T-helper 1 cell treated with Interleukin-12 subunit alpha and Interleukin-12 subunit beta and Interleukin-4 antibody, amounts not matched to agents 30 μg/mL and 1 μg/mL, for 36 hours (primary cell): Measurements from ENCODE around the gene OST4.
"Not testable (repeated sequence)": the region's sequence is repeated elsewhere in the genome, so short reads cannot be mapped to it uniquely, and the experiment has no call there.

ENCODE experiments used
- H3K27ac Mint-ChIP-seq: one replicate; pipeline ENCODE4 v1.8.0; 2021; ENCODE audit warnings: mild to moderate bottlenecking, mixed read lengths
- H3K27me3 Mint-ChIP-seq: one replicate; pipeline ENCODE4 v1.8.0; 2021; ENCODE audit warnings: low read depth, mixed read lengths
- H3K36me3 Mint-ChIP-seq: one replicate; pipeline ENCODE4 v1.8.0; 2021; ENCODE audit warnings: low read depth, mixed read lengths
- H3K4me1 Mint-ChIP-seq: one replicate; pipeline ENCODE4 v1.8.0; 2021; ENCODE audit warnings: low read depth, mixed read lengths
- H3K4me3 Mint-ChIP-seq: one replicate; pipeline ENCODE4 v1.8.0; 2021; ENCODE audit warnings: mild to moderate bottlenecking, moderate library complexity, mixed read lengths
- H3K9me3 Mint-ChIP-seq: one replicate; pipeline ENCODE4 v1.8.0; 2021; ENCODE audit warnings: mixed read lengths

OST4 gene

DNA sequence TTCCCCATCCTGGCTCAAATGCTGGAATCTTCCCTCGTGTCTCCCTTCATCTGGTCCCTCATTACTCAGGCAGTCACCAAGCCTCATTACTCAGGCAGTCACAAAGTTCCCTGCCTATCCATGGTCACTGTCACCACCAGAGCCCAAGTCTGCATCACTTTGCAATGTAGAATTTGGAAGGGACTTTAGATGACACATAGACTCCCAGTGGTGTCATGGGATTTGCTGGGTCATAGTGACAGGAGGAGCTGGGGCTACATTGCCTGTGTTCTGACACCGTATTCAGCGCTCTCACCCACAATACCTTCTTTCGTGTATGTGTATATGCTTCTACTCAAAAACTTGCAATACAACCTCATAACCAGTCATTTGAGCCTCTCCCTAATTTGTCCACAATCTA is 4.9 kb upstream of the OST4 start:
- peak overlapping the region; percentile 88 for H3K27ac Mint-ChIP-seq
- H3K4me3 Mint-ChIP-seq, result peak overlapping the region; percentile 49
- H3K9me3 Mint-ChIP-seq, result no peaks in the 10 kb centered on the region
- no peaks in the 10 kb centered on the region for H3K27me3 Mint-ChIP-seq
- H3K4me1 Mint-ChIP-seq, result peaks cover 57% of the 10 kb centered on the region
- H3K36me3 Mint-ChIP-seq, result peaks cover 4% of the 10 kb centered on the region

DNA sequence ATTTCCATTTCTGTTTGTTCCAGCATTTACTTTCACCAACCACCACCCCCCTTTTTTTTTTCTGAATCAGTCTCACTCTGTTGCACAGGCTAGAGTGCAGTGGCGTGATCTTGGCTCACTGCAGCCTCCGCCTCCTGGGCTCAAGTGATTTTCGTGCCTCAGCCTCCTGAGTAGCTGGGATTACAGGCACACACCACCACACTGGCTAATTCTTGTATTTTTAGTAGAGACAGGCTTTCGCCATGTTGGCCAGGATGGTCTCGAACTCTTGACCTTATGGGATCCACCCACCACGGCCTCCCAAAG is 4.1 kb upstream of the OST4 start:
- not testable (repeated sequence) for H3K9me3 Mint-ChIP-seq, H3K4me3 Mint-ChIP-seq, H3K36me3 Mint-ChIP-seq, H3K27me3 Mint-ChIP-seq
- Mint-ChIP-seq H3K4me1 (peaks cover 53% of the 10 kb centered on the region), H3K27ac (peak overlapping the region; percentile 85)

DNA sequence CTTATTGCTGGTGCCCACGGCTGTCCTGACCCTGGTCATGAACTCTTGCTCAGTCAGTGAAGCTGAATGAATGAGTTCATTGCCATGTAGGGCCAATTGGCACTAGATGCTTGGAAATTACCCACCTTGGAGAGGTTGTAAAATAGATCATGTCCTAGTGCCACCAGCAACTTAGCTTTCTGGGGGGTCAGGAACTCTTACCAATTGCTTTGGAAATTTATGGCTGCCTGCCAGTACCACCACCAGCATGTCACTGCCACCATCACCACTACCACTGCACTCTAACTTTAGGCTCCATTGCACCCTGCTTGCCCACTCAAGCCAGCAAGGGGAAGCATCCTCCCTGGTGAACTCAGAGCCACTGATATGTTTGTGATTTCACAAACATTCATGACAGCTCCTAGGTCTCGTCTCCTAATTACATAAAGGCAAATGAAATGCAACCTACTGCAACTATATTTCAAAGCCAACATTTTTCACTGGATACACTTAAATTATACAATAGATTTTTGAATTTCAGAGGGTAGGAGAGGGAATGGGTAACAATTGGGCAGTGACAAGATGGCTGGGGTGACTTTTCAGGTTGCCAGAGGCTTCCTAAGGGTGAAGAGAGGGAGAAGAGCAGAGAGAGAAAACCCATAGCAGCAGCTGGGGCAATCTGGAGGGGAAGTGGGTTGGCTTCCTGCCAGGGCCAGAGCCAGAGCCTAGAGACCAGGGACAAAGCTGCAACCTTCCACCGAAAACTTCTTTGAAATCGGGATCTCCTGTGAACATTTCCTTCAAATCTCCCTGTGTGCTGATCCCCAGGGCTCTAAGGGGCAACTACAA is 3.5 kb upstream of the OST4 start:
- no peaks in the 10 kb centered on the region for H3K9me3 Mint-ChIP-seq
- peaks cover 54% of the 10 kb centered on the region for H3K4me1 Mint-ChIP-seq
- peaks cover 12% of the 10 kb centered on the region for H3K36me3 Mint-ChIP-seq
- peak overlapping the region; percentile 41 for H3K4me3 Mint-ChIP-seq
- peak overlapping the region; percentile 85 for H3K27ac Mint-ChIP-seq
- H3K27me3 Mint-ChIP-seq, result no peaks in the 10 kb centered on the region

DNA sequence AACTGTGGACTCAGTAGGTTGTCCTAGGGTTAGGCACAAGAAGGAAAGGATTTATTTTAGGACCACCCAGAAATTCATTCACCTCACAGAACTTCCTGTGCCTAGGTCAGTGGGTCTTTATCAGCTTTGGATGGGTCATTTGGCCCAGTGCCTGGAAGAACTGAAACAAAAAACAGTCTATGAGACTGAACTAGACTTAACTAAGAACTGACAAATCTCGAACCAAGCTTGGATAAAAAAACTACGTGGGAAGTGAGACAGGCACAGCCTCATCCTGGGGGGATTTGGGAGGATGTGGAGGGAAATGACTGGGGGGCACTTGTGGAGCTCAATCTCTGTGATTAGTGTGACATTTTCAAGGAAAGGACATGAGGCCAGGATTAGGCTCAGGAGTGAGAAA is 2.3 kb upstream of the OST4 start:
- Mint-ChIP-seq H3K27ac (peak overlapping the region; percentile 74), H3K4me3 (no peak overlapping the region), H3K36me3 (peaks cover 24% of the 10 kb centered on the region), H3K9me3 (no peaks in the 10 kb centered on the region), H3K27me3 (no peaks in the 10 kb centered on the region), H3K4me1 (peaks cover 64% of the 10 kb centered on the region)

DNA sequence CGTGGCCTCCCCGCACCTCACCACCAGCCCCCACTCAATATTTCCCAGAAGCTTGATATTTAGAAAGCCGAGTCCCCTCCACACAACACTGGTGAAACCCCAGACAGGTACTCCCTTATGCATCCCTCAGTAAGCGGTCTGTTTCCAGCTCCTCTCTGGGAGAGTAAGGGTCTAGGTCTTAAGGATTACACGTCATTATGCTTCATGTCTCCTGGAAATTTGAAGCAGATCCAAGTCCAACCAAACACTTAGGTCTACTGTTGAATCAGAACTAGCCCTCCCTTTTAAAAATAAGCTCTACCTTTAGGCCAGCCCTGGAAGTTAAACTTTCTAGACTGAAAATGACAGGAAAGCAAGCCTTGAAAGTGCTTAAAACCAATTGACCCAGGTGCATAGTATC is 1.5 kb upstream of the OST4 start:
- H3K9me3 Mint-ChIP-seq, result no peaks in the 10 kb centered on the region
- no peaks in the 10 kb centered on the region for H3K27me3 Mint-ChIP-seq
- peak overlapping the region; percentile 83 for H3K4me3 Mint-ChIP-seq
- peaks cover 32% of the 10 kb centered on the region for H3K36me3 Mint-ChIP-seq
- H3K4me1 Mint-ChIP-seq, result peaks cover 66% of the 10 kb centered on the region
- peak overlapping the region; percentile 88 for H3K27ac Mint-ChIP-seq

DNA sequence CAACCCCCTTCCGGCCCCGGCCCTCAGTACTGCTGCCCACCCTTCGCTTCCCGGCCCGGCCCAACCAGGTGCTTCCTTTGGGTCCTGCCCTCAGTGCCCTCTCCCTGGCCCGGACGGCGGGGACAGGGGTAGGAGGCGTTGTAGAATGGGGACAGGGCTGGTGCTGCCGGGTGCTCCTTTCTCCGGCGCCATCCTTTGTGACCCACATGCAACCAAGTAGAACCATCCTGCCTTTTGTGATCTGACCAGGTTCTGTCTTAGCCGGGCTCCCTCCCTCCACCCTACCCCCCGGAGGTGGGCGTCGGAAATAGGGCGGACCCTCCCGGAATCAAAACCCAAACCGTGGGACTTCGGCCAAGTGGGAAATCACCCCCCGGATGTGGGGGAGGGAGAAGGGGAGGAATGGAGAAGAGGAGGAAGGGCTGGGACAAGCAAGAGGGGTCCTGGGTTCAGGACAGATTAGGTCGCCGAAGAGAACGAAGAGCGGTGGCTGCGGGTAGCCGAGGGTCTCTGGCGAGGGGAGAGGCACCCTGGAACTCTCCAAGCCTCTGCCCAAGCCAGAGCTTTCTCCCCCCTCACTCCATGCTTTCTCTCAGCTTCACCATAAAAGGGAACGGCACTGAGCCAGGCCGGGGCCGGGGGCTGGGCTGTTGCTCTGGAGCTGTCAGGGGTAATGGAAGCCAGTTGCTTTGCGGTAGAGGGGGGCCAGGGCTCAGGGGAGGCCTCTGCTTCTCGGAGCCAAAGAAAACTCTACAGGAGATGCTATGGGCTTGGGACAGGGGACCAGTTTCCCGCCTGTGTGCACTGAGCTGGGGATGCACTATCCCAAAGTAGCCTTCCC is 756 bp upstream of the OST4 start:
- Mint-ChIP-seq H3K36me3 (peaks cover 35% of the 10 kb centered on the region), H3K4me3 (peak overlapping the region; percentile 83), H3K4me1 (peaks cover 66% of the 10 kb centered on the region)

DNA sequence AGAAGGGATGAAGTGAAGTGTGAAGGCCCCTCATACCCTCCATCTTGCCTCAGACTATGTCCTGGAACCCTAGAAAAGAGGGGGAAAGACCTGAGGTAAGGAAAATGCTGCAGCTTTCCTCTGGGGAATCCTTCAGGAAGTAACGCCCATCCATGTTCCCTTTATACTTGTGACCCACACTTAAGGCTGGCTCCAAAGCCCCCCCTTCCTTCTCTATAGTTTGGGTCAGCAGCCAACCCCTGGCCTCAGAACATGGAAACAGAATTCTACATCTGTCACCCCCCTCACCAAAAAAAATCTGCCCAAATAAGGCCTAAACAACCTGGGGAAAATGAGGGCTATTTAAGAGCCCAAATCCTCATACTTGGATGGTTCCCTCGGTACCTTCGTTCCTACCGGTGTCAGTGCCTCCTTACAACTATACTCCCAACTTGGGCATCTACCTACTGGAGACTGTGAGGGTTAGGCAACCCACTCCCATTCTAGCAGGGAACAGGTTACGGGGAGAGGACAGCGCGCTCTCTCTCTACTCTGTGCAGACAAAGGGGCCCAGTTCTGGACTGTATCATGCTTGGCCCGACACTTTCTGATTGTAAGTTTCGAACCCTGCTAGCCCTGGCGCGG is 689 bp downstream of the OST4 start:
- H3K4me3 Mint-ChIP-seq, result peak overlapping the region; percentile 98
- H3K27ac Mint-ChIP-seq, result peak overlapping the region; percentile 95
- H3K36me3 Mint-ChIP-seq, result peaks cover 38% of the 10 kb centered on the region
- H3K27me3 Mint-ChIP-seq, result no peaks in the 10 kb centered on the region
- no peaks in the 10 kb centered on the region for H3K9me3 Mint-ChIP-seq
- H3K4me1 Mint-ChIP-seq, result peaks cover 56% of the 10 kb centered on the region

More for the DNA sequence above, 756 bp upstream of the OST4 start:
- H3K9me3 Mint-ChIP-seq, result no peaks in the 10 kb centered on the region
- H3K27me3 Mint-ChIP-seq, result no peaks in the 10 kb centered on the region
- H3K27ac Mint-ChIP-seq, result peak overlapping the region; percentile 88

DNA sequence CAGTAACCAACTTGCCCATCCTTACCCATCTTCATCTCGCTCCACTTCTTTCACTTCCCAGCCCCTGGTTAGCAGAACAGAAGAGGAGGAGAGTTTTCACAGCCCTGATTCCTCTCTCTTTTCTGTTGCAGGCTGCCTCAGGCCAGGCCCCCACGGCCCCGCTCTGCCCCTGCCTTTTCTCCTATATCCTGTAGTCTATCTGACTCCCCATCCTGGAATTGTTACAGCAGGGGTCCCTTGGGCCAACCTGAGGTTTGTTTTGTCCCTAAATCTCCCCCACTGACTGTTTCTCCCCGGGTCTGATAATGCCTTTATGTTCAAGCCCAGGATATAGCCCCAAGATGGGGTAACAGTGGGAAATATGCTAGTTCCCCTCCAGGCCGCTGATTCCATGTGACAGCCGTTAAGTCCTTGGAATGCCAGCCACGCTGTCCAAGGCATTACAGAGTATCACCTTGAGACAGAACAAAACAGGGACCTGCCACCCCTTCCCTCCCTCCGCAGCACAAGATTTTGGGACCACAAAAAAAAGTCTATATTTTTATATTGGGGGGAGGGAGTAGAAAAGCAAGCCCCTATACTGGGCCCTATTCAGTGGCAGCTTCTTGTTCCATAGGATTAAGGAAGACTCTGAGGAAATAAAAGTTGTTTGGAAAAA is 1.4 kb downstream of the OST4 start:
- peak overlapping the region; percentile 98 for H3K4me3 Mint-ChIP-seq
- H3K36me3 Mint-ChIP-seq, result peaks cover 42% of the 10 kb centered on the region
- peaks cover 57% of the 10 kb centered on the region for H3K4me1 Mint-ChIP-seq
- no peaks in the 10 kb centered on the region for H3K27me3 Mint-ChIP-seq
- H3K27ac Mint-ChIP-seq, result peak overlapping the region; percentile 95
- H3K9me3 Mint-ChIP-seq, result no peaks in the 10 kb centered on the region

DNA sequence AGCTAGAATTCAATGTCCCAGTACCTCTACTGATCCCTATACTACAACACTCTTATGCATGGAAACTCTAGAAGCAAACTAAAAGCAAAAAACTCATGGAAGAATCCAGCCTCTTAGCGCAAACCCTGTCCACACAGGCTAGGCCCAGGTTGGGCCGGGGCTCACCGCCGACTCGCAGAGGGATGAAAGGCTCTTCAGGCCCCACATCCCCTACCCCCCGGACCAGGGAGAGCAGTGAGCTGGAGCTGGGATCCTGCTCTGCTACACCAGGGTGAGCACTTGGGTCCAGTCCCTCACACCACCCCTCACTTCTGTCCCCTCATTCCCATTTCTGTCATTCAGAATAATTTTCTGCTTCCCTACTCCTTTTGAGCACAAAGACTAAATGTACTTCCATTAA is 2.0 kb downstream of the OST4 start:
- H3K4me1 Mint-ChIP-seq, result peaks cover 50% of the 10 kb centered on the region
- peak overlapping the region; percentile 38 for H3K27ac Mint-ChIP-seq
- H3K27me3 Mint-ChIP-seq, result no peaks in the 10 kb centered on the region
- peaks cover 43% of the 10 kb centered on the region for H3K36me3 Mint-ChIP-seq
- H3K9me3 Mint-ChIP-seq, result no peaks in the 10 kb centered on the region
- H3K4me3 Mint-ChIP-seq, result peak overlapping the region; percentile 98

DNA sequence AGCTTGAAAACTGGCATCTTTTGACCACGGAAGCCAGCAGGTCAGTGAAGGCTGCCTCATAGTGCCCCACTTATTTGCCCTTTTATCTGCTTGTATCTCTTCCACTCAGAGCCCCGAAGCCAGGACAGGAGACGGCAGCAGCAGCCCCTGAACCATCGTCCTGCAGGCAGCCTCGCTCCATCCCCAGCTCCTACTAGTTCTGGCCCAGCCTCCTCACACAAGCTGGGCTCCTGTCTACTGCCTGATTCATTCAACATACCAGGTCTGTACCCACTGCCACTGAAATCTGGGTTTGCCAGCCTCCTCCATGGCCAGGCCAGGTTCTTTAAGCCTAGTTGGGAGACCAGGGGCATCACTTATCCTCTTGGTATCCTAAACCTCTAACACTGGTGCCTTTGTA is 4.1 kb downstream of the OST4 start:
- Mint-ChIP-seq H3K4me3 (no peak overlapping the region), H3K27me3 (no peaks in the 10 kb centered on the region), H3K27ac (no peak overlapping the region), H3K36me3 (peaks cover 53% of the 10 kb centered on the region), H3K9me3 (no peaks in the 10 kb centered on the region), H3K4me1 (peaks cover 39% of the 10 kb centered on the region)

DNA sequence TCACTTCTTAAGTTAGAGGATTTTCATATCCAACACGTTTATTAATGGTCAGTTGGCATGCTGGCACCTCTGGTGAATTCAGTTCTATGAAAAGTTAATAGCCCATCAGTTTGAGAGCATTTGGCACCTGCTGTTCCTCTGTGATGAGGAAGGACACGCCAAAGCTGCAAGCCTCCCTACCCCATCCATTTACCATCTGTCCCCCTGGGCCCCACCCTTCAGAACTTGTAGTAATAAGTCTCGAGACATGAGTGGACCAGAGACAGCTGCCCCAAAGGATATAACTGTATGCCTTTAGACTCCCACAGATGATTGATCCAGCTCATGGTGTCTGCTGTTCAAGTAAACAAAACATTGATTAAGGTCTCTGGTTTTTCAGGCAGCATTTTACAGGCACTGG is 6.3 kb downstream of the OST4 start:
- Mint-ChIP-seq H3K27me3 (no peaks in the 10 kb centered on the region), H3K4me3 (no peak overlapping the region), H3K27ac (no peak overlapping the region), H3K36me3 (peaks cover 53% of the 10 kb centered on the region), H3K9me3 (no peaks in the 10 kb centered on the region), H3K4me1 (peaks cover 28% of the 10 kb centered on the region)

DNA sequence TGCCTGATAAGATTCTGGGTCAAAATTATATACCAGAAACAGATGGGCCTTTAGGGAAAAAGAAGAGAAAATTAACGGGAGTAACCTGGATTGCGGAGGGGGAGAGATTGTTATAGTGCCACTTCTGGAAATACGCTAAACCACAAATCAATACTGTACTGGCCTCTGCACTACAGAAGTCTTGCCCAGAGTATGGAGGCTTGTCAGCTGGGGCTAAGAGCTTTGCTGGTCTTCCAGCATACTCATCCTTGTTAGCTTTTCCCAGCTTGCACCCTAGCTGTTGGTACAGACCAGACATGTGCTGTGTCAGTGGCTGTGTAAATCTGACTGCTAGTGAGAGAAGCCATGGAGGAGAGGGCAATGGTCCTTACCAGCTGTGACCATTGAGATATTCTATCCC is 11.1 kb downstream of the OST4 start:
- H3K4me3 Mint-ChIP-seq, result no peak overlapping the region
- no peaks in the 10 kb centered on the region for H3K27me3 Mint-ChIP-seq
- H3K27ac Mint-ChIP-seq, result no peak overlapping the region
- H3K9me3 Mint-ChIP-seq, result no peaks in the 10 kb centered on the region
- H3K36me3 Mint-ChIP-seq, result peaks cover 27% of the 10 kb centered on the region
- H3K4me1 Mint-ChIP-seq, result peaks cover 7% of the 10 kb centered on the region

DNA sequence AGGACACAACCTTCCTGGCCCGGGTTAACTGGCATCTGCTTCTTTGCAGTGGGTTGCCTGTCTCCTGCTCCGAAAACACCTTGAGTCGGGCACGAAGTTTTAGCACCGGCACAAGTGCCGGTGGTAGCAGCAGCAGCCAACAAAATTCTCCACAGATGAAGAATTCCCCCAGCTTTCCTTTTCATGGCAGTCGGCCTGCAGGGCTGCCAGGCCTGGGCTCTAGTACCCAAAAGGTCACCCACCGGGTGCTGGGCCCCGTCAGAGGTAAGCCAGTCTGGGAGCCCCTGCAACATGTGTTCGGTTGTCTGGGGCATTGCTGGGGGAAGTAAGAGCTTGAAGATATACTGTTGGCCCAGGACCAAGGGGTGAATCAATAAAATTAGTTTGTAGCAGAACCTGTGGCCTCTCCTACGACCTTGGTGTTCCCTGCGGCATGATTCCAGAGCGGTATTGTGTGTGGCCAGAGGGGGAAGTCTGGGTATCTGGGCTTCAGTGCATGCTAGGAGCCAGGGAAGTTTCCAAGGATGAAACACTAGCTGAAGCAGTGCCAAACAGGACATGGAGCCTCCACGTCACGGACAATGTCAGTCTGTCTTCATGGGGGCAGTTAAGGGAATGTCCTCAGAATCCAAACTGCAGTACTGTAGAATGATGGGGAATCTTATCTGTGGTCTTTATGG is 12.2 kb downstream of the OST4 start:
- Mint-ChIP-seq H3K4me1 (peaks cover 5% of the 10 kb centered on the region), H3K9me3 (no peaks in the 10 kb centered on the region), H3K27ac (no peak overlapping the region), H3K27me3 (no peaks in the 10 kb centered on the region), H3K4me3 (no peak overlapping the region), H3K36me3 (peaks cover 28% of the 10 kb centered on the region)

DNA sequence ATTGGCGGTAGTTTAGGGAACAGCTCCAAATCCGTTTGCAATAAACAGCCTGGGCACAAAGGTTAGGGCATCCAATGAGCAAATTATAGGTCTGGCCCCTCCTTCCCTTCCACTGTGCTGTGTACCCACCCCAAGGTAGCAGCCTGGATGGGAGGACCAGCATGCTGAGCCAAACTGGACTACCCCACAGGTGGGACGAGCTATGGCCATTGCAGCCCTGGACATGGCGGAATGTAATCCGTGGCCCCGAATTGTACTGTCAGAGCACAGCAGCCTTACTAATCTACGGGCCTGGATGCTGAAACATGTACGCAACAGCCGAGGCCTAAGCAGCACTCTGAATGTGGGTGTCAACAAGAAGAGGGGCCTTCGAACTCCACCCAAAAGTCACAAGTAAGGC is 13.2 kb downstream of the OST4 start:
- no peaks in the 10 kb centered on the region for H3K27me3 Mint-ChIP-seq
- H3K4me1 Mint-ChIP-seq, result peaks cover 8% of the 10 kb centered on the region
- no peak overlapping the region for H3K4me3 Mint-ChIP-seq
- no peaks in the 10 kb centered on the region for H3K9me3 Mint-ChIP-seq
- no peak overlapping the region for H3K27ac Mint-ChIP-seq
- peaks cover 24% of the 10 kb centered on the region for H3K36me3 Mint-ChIP-seq
